ENCODE measurements around the gene SNX9. TPM values are rescaled to one million over a fixed set of nuclear protein-coding genes. Genes with fewer than 3 reads are reported as not detected.

SNX9 gene
- polyA plus RNA-seq, 1 donor (not counting 4 experiments of a cell fraction or from before 2014, with no cell fraction given): 37.8 TPM

DNA sequence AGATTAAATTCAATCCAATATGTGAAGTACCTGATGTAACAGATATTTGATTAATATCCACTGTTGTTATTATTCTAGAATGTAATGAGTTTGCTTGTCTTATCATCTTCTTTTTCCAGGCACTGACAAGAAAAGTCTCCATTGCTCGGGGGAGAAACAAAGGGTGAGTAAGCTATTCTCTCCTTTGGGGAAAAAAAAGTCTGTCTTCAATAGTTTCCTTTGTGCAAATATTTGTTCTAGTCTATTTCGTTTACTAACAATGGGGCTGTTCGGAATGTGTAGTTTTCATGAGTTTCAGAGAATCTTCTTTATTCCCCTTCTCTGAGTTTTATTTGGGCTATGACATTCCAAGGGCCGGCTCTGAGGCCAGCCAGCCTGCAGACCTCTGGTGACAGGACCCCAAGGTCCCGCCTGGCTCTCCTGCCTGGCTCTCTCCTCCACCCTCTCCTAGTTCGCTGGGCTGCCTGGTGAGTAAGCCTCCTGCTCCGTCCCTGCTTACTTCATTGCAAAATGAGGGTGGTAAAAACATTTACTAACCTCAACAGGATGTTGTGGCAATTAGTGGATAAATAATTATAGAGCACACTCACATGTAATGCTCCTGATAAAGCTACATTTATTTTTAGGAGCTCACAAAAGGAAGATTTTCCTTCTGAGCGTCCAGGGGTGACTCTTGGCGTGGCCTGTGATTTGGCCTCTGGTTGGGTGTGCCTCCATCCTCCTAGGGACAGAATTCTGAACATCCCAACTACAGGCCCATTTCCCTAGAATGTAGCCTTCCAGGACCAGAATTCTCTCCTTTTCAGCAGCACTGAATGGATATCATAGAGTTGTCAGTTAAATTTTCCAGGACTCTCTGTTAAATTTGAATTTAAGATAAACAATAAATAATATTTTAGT, 43.1 kb upstream of the SNX9 start:
- Histone ChIP-seq H3K4me1 (ENCODE audit: control insufficient read depth, extremely low read depth, insufficient read depth, low read length) (peaks cover 4% of the 10 kb centered on the region), H3K9me1 (ENCODE audit: control insufficient read depth, extremely low read depth, insufficient read depth, low read length) (no peaks in the 10 kb centered on the region), H3K4me2 (ENCODE audit: control insufficient read depth, extremely low read depth, insufficient read depth, low read depth, low read length) (no peak overlapping the region), H3K36me3 (ENCODE audit: control insufficient read depth in 2 of 2, extremely low read depth in 1 of 2, insufficient read depth in 2 of 2, low read length in 2 of 2) (no peaks in the 10 kb centered on the region), H3K79me2 (ENCODE audit: control insufficient read depth, insufficient read depth, low read length) (no peaks in the 10 kb centered on the region), H4K20me1 (ENCODE audit: control insufficient read depth, extremely low read depth, insufficient read depth, low read length) (no peaks in the 10 kb centered on the region), H3K9me3 (ENCODE audit: control insufficient read depth, low read depth, low read length) (no peaks in the 10 kb centered on the region), H3K27me3 (ENCODE audit: control insufficient read depth, extremely low read depth, insufficient read depth, low read length) (no peaks in the 10 kb centered on the region), H3K9ac (ENCODE audit: control insufficient read depth, extremely low read depth, insufficient read depth, low read length) (no peak overlapping the region), H2AFZ (ENCODE audit: control insufficient read depth, low read length) (no peak overlapping the region), H3K4me3 (ENCODE audit: control insufficient read depth in 2 of 3, extremely low read depth in 1 of 3, insufficient read depth in 2 of 3, low read depth in 1 of 3, low read length in 3 of 3) (no peak overlapping the region), H3K27ac (ENCODE audit: control insufficient read depth, insufficient read depth, low read length) (no peak overlapping the region)
- dilution Hi-C loops (cut with MboI; ENCODE audit: extremely low pct_ligation_motif_present, low sequenced_read_pairs): no loop called here
- TF ChIP-seq EZH2 (IDR thresholded peaks at IDR 0.05; ENCODE audit: low read length): no peak
- TF ChIP-seq, protein P1, sequence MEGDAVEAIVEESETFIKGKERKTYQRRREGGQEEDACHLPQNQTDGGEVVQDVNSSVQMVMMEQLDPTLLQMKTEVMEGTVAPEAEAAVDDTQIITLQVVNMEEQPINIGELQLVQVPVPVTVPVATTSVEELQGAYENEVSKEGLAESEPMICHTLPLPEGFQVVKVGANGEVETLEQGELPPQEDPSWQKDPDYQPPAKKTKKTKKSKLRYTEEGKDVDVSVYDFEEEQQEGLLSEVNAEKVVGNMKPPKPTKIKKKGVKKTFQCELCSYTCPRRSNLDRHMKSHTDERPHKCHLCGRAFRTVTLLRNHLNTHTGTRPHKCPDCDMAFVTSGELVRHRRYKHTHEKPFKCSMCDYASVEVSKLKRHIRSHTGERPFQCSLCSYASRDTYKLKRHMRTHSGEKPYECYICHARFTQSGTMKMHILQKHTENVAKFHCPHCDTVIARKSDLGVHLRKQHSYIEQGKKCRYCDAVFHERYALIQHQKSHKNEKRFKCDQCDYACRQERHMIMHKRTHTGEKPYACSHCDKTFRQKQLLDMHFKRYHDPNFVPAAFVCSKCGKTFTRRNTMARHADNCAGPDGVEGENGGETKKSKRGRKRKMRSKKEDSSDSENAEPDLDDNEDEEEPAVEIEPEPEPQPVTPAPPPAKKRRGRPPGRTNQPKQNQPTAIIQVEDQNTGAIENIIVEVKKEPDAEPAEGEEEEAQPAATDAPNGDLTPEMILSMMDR (optimal IDR thresholded peaks at IDR 0.05 in 1 of 3, IDR thresholded peaks at IDR 0.05 in 1 of 3, conservative IDR thresholded peaks at IDR 0.05 in 1 of 3; ENCODE audit: extremely low read depth in 1 of 3, insufficient read depth in 2 of 3, low read length in 3 of 3): no peak
- DNase-seq (ENCODE audit: low read depth, low spot score): no peak
- FAIRE-seq: no peak

DNA sequence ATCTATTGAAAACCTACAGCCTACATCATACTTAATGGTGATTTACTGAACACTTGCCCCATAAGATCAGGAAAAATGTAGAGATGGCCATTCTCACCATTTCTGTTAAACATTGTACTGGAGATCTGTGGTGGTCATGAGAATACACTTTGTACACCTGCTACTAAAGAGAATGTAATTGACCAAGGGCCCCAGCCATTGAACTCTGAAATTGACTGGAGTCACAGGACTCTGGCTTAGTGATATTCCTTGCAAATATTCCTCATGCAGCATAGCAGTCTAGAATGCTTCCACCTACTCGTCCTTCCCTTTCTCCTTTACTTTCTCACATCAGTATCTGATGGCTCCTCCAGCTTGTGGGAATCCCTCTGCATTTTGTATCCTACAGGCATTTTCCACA, 37.4 kb upstream of the SNX9 start:
- H3K27me3 ChIP-seq (ENCODE audit: control insufficient read depth, extremely low read depth, insufficient read depth, low read length): no peaks in the 10 kb centered on the region
- H4K20me1 ChIP-seq (ENCODE audit: control insufficient read depth, extremely low read depth, insufficient read depth, low read length): no peaks in the 10 kb centered on the region
- no peak for DNase-seq (ENCODE audit: low read depth, low spot score)
- no peaks in the 10 kb centered on the region for H3K4me1 ChIP-seq (ENCODE audit: control insufficient read depth, extremely low read depth, insufficient read depth, low read length)
- H2AFZ ChIP-seq (ENCODE audit: control insufficient read depth, low read length): no peak overlapping the region
- no peak overlapping the region for H3K4me3 ChIP-seq (ENCODE audit: control insufficient read depth in 2 of 3, extremely low read depth in 1 of 3, insufficient read depth in 2 of 3, low read depth in 1 of 3, low read length in 3 of 3)
- no peak overlapping the region for H3K9ac ChIP-seq (ENCODE audit: control insufficient read depth, extremely low read depth, insufficient read depth, low read length)
- no peaks in the 10 kb centered on the region for H3K36me3 ChIP-seq (ENCODE audit: control insufficient read depth in 2 of 2, extremely low read depth in 1 of 2, insufficient read depth in 2 of 2, low read length in 2 of 2)
- no peak for FAIRE-seq
- H3K9me3 ChIP-seq (ENCODE audit: control insufficient read depth, low read depth, low read length): no peaks in the 10 kb centered on the region
- dilution Hi-C loops (cut with MboI; ENCODE audit: extremely low pct_ligation_motif_present, low sequenced_read_pairs): no loop called here
- no peak for TF ChIP-seq EZH2 (IDR thresholded peaks at IDR 0.05; ENCODE audit: low read length)
- TF ChIP-seq, protein P1 (optimal IDR thresholded peaks at IDR 0.05 in 1 of 3, IDR thresholded peaks at IDR 0.05 in 1 of 3, conservative IDR thresholded peaks at IDR 0.05 in 1 of 3; ENCODE audit: extremely low read depth in 1 of 3, insufficient read depth in 2 of 3, low read length in 3 of 3): no peak
- H3K9me1 ChIP-seq (ENCODE audit: control insufficient read depth, extremely low read depth, insufficient read depth, low read length): no peaks in the 10 kb centered on the region
- no peak overlapping the region for H3K4me2 ChIP-seq (ENCODE audit: control insufficient read depth, extremely low read depth, insufficient read depth, low read depth, low read length)
- H3K27ac ChIP-seq (ENCODE audit: control insufficient read depth, insufficient read depth, low read length): no peak overlapping the region
- no peaks in the 10 kb centered on the region for H3K79me2 ChIP-seq (ENCODE audit: control insufficient read depth, insufficient read depth, low read length)
